H1 (cell line): Measurements from ENCODE around the gene KCNH1. TPM values are rescaled to one million over a fixed set of nuclear protein-coding genes. Genes with fewer than 3 reads are reported as not detected.

ENCODE experiments used
- CTCF ChIA-PET: fragments of 300-600 bp; sonication (Branson Sonifier 250); formaldehyde crosslinking; loops from one replicate; lab custom pipeline; 2021; ENCODE audit not compliant: partially characterized antibody; lab: Charles Lee
- POLR2A ChIA-PET: fragments of 300-600 bp; sonication (Branson Sonifier 250); formaldehyde crosslinking; loops from one replicate; lab custom pipeline; 2021; ENCODE audit warnings: inconsistent platforms; ENCODE audit not compliant: partially characterized antibody; lab: Charles Lee
- DNase-seq, 2 experiments: peaks; one replicate each; pipeline versions ENCODE4 v3.0.0 to v3.0.0-alpha.2; 2010 to 2022; ENCODE audit warnings: low spot score in 2 of 2, low read depth in 1 of 2, mixed read lengths in 1 of 2
- FAIRE-seq: peaks from 2 replicates; lab custom pipeline; 2011; peaks lifted over from hg19 to GRCh38; lab: Jason Lieb, UNC
- H2AFZ ChIP-seq: 2 replicates; pipeline ENCODE4 v1.8.1; 2012; ENCODE audit warnings: low read length, inconsistent platforms
- H2AK5ac ChIP-seq: 2 replicates; pipeline ENCODE4 v1.6.1; 2013; ENCODE audit warnings: low read depth, low read length
- H2BK120ac ChIP-seq: replicated peaks from 2 replicates; pipeline ENCODE3; 2013; ENCODE audit warnings: low read depth, low read length, inconsistent platforms
- H2BK12ac ChIP-seq: 2 replicates; pipeline ENCODE4 v1.6.1; 2013; ENCODE audit warnings: low read depth, low read length
- H2BK15ac ChIP-seq: 2 replicates; pipeline ENCODE4 v1.6.1; 2013; ENCODE audit warnings: low read length
- H2BK20ac ChIP-seq: 2 replicates; pipeline ENCODE4 v1.6.1; 2013; ENCODE audit warnings: low read length
- H2BK5ac ChIP-seq: 2 replicates; pipeline ENCODE4 v1.6.1; 2013; ENCODE audit warnings: low read depth, low read length
- H3K14ac ChIP-seq: 2 replicates; pipeline ENCODE4 v1.6.1; 2013; ENCODE audit warnings: inconsistent platforms; ENCODE audit not compliant: insufficient read length
- H3K18ac ChIP-seq: 2 replicates; pipeline ENCODE4 v1.6.1; 2013; ENCODE audit warnings: low read length; ENCODE audit errors: extremely low read depth
- H3K23ac ChIP-seq: 2 replicates; pipeline ENCODE4 v1.6.1; 2013; ENCODE audit warnings: inconsistent platforms; ENCODE audit not compliant: insufficient read length
- H3K23me2 ChIP-seq: 2 replicates; pipeline ENCODE4 v1.6.1; 2013; ENCODE audit warnings: low read depth, low read length
- H3K27ac ChIP-seq: 2 replicates; pipeline ENCODE4 v1.6.1; 2011; ENCODE audit warnings: low read depth, low read length, inconsistent platforms
- H3K27me3 ChIP-seq, 4 experiments: replicated peaks in 1 of 4; 1 replicate in 1 of 4; 2 replicates in 3 of 4; pipeline versions ENCODE4 v1.6.1 to v1.8.1; 2011 to 2013; ENCODE audit warnings: low read length in 3 of 4, mild to moderate bottlenecking in 3 of 4, inconsistent platforms in 2 of 4, mixed read lengths in 2 of 4, moderate library complexity in 1 of 4; ENCODE audit not compliant: control insufficient read depth in 3 of 4, insufficient read depth in 3 of 4; ENCODE audit errors: extremely low read depth in 1 of 4
- H3K36me3 ChIP-seq, 4 experiments: 2 replicates each; pipeline versions ENCODE4 v1.6.1 to v1.8.1; 2011 to 2013; ENCODE audit warnings: mild to moderate bottlenecking in 4 of 4, low read length in 3 of 4, moderate library complexity in 2 of 4, control low read depth in 1 of 4, inconsistent platforms in 1 of 4; ENCODE audit not compliant: insufficient read depth in 4 of 4, control insufficient read depth in 2 of 4
- H3K4ac ChIP-seq: replicated peaks from 2 replicates; pipeline ENCODE3; 2013; ENCODE audit warnings: low read length, low read depth, mixed read lengths, inconsistent platforms; ENCODE audit not compliant: insufficient read length
- H3K4me1 ChIP-seq, 4 experiments: replicated peaks in 1 of 4; 1 replicate in 1 of 4; 2 replicates in 3 of 4; pipeline versions ENCODE4 v1.6.1 to v1.8.1; 2011 to 2013; ENCODE audit warnings: low read length in 3 of 4, inconsistent platforms in 2 of 4, mixed read lengths in 1 of 4; ENCODE audit not compliant: insufficient read depth in 4 of 4, control insufficient read depth in 3 of 4
- H3K4me2 ChIP-seq, 2 experiments: 2 replicates each; pipeline versions ENCODE4 v1.6.1 to v1.8.1; 2011 to 2013; ENCODE audit warnings: low read depth in 2 of 2, low read length in 2 of 2, control low read depth in 1 of 2, inconsistent platforms in 1 of 2, mild to moderate bottlenecking in 1 of 2; ENCODE audit not compliant: insufficient read depth in 1 of 2
- H3K4me3 ChIP-seq, 4 experiments: fragments of 200-600, 300-600 bp in 1 of 4; sonication (generic), shearing (Covaris generic), sonication (Bioruptor Twin) in 1 of 4; 2 replicates each; pipeline versions ENCODE4 v1.5.1 to v1.8.1; 2011 to 2016; ENCODE audit warnings: low read length in 4 of 4, low read depth in 3 of 4, control low read depth in 2 of 4, inconsistent platforms in 2 of 4, mild to moderate bottlenecking in 2 of 4, mixed read lengths in 1 of 4, moderate library complexity in 1 of 4; ENCODE audit not compliant: insufficient read depth in 2 of 4; ENCODE audit errors: extremely low read depth in 1 of 4
- H3K56ac ChIP-seq: replicated peaks from 2 replicates; pipeline ENCODE3; 2013; ENCODE audit warnings: low read depth, mild to moderate bottlenecking, mixed read lengths, low read length, inconsistent platforms; ENCODE audit not compliant: insufficient read length
- H3K79me1 ChIP-seq: 2 replicates; pipeline ENCODE4 v1.6.1; 2013; ENCODE audit warnings: low read depth, low read length, control low read depth
- H3K79me2 ChIP-seq, 2 experiments: 2 replicates each; pipeline versions ENCODE4 v1.6.1 to v1.8.1; 2012 to 2013; ENCODE audit warnings: low read length in 2 of 2, mild to moderate bottlenecking in 2 of 2, inconsistent platforms in 1 of 2; ENCODE audit not compliant: insufficient read depth in 2 of 2, control insufficient read depth in 1 of 2
- H3K9ac ChIP-seq, 4 experiments: replicated peaks in 1 of 4; 1 replicate in 1 of 4; 2 replicates in 3 of 4; pipeline versions ENCODE4 v1.6.1 to v1.8.1; 2011 to 2013; ENCODE audit warnings: low read depth in 3 of 4, low read length in 3 of 4, control low read depth in 2 of 4, mild to moderate bottlenecking in 2 of 4, moderate library complexity in 2 of 4, inconsistent platforms in 1 of 4; ENCODE audit errors: extremely low read depth in 1 of 4
- H3K9me3 ChIP-seq, 2 experiments: 2 replicates each; pipeline versions ENCODE4 v1.6.1 to v1.8.1; 2012 to 2013; ENCODE audit warnings: mild to moderate bottlenecking in 2 of 2, moderate library complexity in 2 of 2, control low read depth in 1 of 2, inconsistent platforms in 1 of 2, low read depth in 1 of 2, low read length in 1 of 2, mixed read lengths in 1 of 2; ENCODE audit not compliant: insufficient read depth in 2 of 2
- H4K20me1 ChIP-seq, 2 experiments: replicated peaks in 1 of 2; 2 replicates each; pipeline versions ENCODE3 to v1.8.1; 2011 to 2013; ENCODE audit warnings: inconsistent platforms in 2 of 2, low read length in 2 of 2, mild to moderate bottlenecking in 1 of 2; ENCODE audit not compliant: insufficient read depth in 2 of 2, control insufficient read depth in 1 of 2
- H4K5ac ChIP-seq: 2 replicates; pipeline ENCODE4 v1.6.1; 2013; ENCODE audit warnings: low read length, low read depth, mixed read lengths, inconsistent platforms; ENCODE audit not compliant: insufficient read length
- H4K8ac ChIP-seq: 2 replicates; pipeline ENCODE4 v1.8.0; 2013; ENCODE audit warnings: mild to moderate bottlenecking, moderate library complexity, low read length, inconsistent platforms; ENCODE audit not compliant: insufficient read depth; ENCODE audit errors: extremely low read depth
- H4K91ac ChIP-seq: replicated peaks from 2 replicates; pipeline ENCODE3; 2013; ENCODE audit warnings: low read length, mixed read lengths, inconsistent platforms; ENCODE audit not compliant: insufficient read length
- CHD2 ChIP-seq: IDR thresholded peaks from 2 replicates; pipeline ENCODE4 v1.6.1; 2012; ENCODE audit warnings: low read length, improper control_type of control experiment
- KDM5A ChIP-seq: fragments of 200-600 bp; IDR thresholded peaks from 2 replicates; pipeline ENCODE4 v1.7.1; 2012; ENCODE audit warnings: mild to moderate bottlenecking, low read length, inconsistent platforms, mixed read lengths
- POLR2A ChIP-seq, 2 experiments: IDR thresholded peaks; 1 replicate in 1 of 2; 2 replicates in 1 of 2; pipeline ENCODE4 v1.6.1; 2011; ENCODE audit warnings: low read depth in 2 of 2, low read length in 2 of 2, mild to moderate bottlenecking in 2 of 2; ENCODE audit errors: control extremely low read depth in 1 of 2
- TCF12 ChIP-seq: IDR thresholded peaks from 2 replicates; pipeline ENCODE4 v1.6.1; 2011; ENCODE audit warnings: low read depth, mild to moderate bottlenecking, low read length
- WGBS, 2 experiments: shearing (Covaris generic) in 1 of 2; methylation state at CpG; one replicate each; pipeline versions ENCODE4 v1.1.6 to v1.1.7; 2013 to 2015; ENCODE audit warnings: low lambda C conversion rate in 2 of 2, mixed read lengths in 2 of 2, inconsistent platforms in 1 of 2, low coverage in 1 of 2, missing lambda C conversion rate in 1 of 2; ENCODE audit not compliant: insufficient replicate concordance in 2 of 2, insufficient coverage in 1 of 2, insufficient read length in 1 of 2; ENCODE audit errors: extremely low coverage in 1 of 2, missing lambda C conversion rate in 1 of 2; 5-methylcytosine and 5-hydroxymethylcytosine counted together
- polyA plus RNA-seq, 7 experiments: library from polyadenylated mRNA; depleted of rRNA in 3 of 7; stranded (reverse) in 5 of 7; unstranded in 2 of 7; fragments of >200 nt in 5 of 7; fragments of 200-250 nt in 2 of 7; gene quantifications; 1 replicate in 5 of 7; 2 replicates in 1 of 7; 4 replicates in 1 of 7; pipeline versions ENCODE4 v1.2.1 to v1.2.3, GENCODE V29; 2011 to 2013; ENCODE audit warnings: missing spikeins in 2 of 7, mixed read lengths in 2 of 7
- total RNA-seq: library from RNA; stranded (reverse); fragmentation: NEBNext Ultra II Directional; extraction: Animal tissue kit (Norgen Biotek cat#: 25700); gene quantifications from 2 replicates; pipeline ENCODE4 v1.2.1, GENCODE V29; 2021

The KCNH1 gene
- total and polyA plus RNA-seq, 2 of the 8 experiments (the other 6 are each of a cell fraction or from before 2014, with no cell fraction given): 0.27 to 0.34 TPM

- H3K4me3 ChIP-seq: no peak overlapping the region
- H3K18ac ChIP-seq: no peak overlapping the region
- no peak overlapping the region for H3K9ac ChIP-seq
- no peaks in the 10 kb centered on the region for H3K36me3 ChIP-seq
- H3K23ac ChIP-seq: no peak overlapping the region
- no peak overlapping the region for H3K27ac ChIP-seq
- no peak overlapping the region for H4K91ac ChIP-seq
- H2BK12ac ChIP-seq: no peak overlapping the region
- ChIA-PET POLR2A (no interaction called here), CTCF (interaction anchor here (0.8 to 1.2 kb wide), 2 partner anchors 9 to 387 kb away, joined by 3 read pairs; no protein-coding TSS in a partner anchor)
- H2AFZ ChIP-seq: no peak overlapping the region
- no peak for DNase-seq
- H3K27me3 ChIP-seq: peaks cover 0 to 1% (median 0%) of the 10 kb centered on the region in 4 experiments; a peak in 1 of 7 replicates
- H3K23me2 ChIP-seq: no peaks in the 10 kb centered on the region
- no peaks in the 10 kb centered on the region for H3K79me2 ChIP-seq
- no peak overlapping the region for H2BK15ac ChIP-seq
- no peak for FAIRE-seq
- no peak overlapping the region for H3K4me2 ChIP-seq
- H3K56ac ChIP-seq: no peak overlapping the region
- H4K8ac ChIP-seq: no peak overlapping the region
- no peak overlapping the region for H2BK120ac ChIP-seq
- no peak overlapping the region for H4K5ac ChIP-seq
- no peaks in the 10 kb centered on the region for H3K9me3 ChIP-seq
- 90% methylated on average over 3 of the region's 3 CpGs; no CpG with 5 or more reads in 1 of the 2 experiments for WGBS, 2 experiments
- no peak overlapping the region for H3K14ac ChIP-seq
- H2BK5ac ChIP-seq: no peak overlapping the region
- H3K79me1 ChIP-seq: no peaks in the 10 kb centered on the region; the same call in 1 of the 2 replicates
- no peak overlapping the region for H2AK5ac ChIP-seq
- no peaks in the 10 kb centered on the region for H3K4me1 ChIP-seq
- H4K20me1 ChIP-seq: no peaks in the 10 kb centered on the region
- no peak for TF ChIP-seq TCF12
- TF ChIP-seq CHD2: no peak
- TF ChIP-seq POLR2A (IDR thresholded peaks at IDR 0.05; ENCODE audit: control extremely low read depth in 1 of 2, low read depth in 2 of 2, low read length in 2 of 2): no peak
- TF ChIP-seq KDM5A: no peak
- H3K4ac ChIP-seq: no peak overlapping the region
- H2BK20ac ChIP-seq: no peak overlapping the region
Observed at GRCh38 chr1:210748796-210749195, 385.2 kb downstream of the KCNH1 start.
